HG02678 (cell line): Measurements from ENCODE around the gene CPSF4.

Experiments used
- ATAC-seq: cut with Tn5 transposase; IDR thresholded peaks from one replicate; pipeline ENCODE4 v1.9.1; 2021; ENCODE audit warnings: mild to moderate bottlenecking, moderate library complexity; ENCODE audit not compliant: unreplicated experiment

The CPSF4 gene

DNA sequence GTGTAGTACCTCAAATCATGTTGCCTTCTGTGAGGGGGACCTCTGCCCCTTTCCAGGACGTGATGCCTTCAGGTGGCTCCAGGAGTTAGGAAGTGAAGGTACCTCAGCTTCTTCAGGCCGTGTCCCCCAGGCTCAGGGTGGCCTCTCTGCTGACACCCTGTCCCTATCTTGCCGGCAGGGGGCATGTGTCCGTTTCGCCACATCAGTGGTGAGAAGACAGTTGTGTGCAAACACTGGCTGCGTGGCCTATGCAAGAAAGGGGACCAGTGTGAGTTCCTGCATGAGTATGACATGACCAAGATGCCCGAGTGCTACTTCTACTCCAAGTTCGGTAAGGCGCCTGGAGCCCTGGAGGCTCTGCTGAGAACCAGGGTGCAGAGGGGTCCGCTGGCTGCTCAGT, 9.2 kb downstream of the CPSF4 start:
- no peak for ATAC-seq

DNA sequence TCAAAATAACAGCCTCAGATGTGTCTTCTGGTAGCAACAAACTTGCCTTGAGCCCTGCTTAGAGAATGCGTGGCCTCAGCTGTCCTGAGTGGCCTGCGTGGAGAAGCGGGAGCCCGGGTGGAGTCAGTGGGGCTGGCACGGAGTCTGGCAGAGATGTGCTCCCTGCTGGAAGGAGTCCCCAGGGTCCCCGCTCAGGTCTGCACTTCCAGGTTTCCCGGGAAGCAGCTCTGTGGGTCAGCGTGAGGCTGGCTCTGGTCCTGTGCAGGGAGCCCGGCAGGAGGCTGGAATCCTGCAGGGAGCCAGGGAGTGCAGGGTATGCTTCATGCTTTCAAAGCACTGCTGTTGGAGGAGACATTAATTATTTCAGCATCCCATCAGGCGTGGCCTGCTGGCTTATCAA, 10.1 kb downstream of the CPSF4 start:
- ATAC-seq, result no peak

DNA sequence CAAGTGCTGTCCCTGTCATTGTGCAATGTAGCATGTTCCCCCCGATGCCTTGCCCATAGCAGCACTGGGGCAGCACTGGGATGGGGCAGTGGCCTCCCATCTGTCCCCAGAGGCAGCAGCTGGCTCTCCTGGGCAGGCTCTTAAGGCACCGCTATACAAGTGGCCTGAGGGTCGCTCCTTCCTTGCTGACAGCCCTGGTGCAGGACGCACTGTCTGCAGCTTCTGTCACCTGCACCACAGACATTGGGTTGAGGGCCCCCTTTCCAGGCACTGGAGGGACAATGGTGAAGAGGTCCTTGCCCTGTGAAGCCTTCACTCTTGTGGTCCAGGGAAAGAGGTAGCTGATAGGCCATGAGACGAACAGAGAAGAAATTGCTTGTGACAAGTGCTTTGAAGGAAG, 10.6 kb downstream of the CPSF4 start:
- no peak for ATAC-seq

DNA sequence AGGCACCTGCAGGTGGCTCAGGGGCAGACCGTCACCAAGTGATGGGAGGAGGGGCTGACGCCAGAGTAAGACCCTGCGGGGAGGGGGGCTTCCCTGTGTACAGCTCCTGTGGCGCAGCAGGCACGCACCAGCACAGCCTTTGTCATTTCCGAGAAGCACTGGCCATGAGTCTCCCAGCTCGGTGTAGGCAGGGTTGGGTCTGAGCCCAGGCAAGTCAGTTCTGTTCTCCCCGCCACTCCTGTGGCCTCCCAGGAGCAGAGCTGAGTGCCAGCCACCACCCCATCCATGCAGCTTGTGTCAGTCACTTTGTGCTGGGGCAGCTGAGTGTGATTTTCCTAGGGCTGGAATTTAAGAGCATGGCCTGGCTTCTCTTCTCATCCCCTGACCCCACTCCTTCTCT, 13.2 kb downstream of the CPSF4 start:
- ATAC-seq, result no peak

DNA sequence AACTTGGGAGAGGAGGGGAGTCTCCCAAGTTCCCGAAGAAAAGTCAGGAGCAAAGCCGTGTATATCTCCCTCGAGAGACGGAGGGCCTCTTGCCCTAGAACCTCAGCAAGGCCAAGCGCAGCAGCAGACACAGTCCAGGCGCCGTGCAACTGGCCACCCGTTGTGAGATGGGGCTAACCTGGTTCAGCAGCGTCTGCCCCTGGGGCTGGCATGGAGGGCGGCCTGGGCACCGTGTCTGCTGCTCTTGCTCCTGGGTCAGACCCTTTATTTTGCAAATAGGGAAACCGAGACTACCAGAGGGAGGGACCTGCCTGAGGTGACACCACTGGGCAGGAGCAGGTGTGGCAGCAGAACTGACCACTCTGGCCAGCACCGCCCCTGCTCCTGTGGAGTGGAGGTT, 13.8 kb downstream of the CPSF4 start:
- no peak for ATAC-seq

DNA sequence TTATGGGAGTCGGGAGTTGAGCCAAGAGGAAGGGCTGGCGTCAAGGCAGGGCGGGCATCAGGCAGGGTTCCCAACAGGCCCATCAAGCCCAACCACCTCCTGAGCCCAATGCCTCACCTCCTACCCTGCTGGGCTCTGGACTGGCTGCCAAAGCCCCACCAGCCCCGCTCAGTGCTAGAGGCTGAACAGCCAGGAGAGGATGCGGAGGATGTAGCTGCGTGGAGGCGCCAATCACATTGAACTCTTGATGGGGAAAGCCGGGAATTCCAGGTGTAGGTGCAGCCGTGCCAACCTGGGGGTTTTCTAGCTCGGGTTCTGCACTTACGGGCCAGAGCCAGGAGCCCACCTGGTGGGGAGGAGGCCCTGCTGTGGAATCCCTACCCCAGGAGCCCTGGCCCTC, 14.4 kb downstream of the CPSF4 start:
- no peak for ATAC-seq

DNA sequence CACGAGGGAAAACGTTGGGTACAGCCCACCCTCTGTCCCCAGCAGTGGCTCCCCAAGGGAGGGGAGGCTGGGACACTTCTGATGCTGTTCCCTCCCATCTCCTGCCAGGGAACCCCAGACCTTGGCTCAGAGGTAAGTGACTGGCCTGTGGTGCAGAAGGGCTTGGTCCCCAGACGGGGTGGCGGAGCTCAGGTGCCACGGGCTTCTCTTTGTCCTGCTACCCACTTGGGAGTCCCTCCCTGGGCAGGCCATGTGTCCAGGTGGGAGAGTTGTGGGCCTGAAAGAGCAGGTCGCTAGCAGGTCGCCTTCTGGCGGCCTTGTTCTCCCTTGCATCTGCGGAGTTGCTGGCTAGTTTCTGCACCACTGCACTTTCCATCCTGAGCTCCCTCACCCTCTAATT, 17.1 kb downstream of the CPSF4 start:
- no peak for ATAC-seq

DNA sequence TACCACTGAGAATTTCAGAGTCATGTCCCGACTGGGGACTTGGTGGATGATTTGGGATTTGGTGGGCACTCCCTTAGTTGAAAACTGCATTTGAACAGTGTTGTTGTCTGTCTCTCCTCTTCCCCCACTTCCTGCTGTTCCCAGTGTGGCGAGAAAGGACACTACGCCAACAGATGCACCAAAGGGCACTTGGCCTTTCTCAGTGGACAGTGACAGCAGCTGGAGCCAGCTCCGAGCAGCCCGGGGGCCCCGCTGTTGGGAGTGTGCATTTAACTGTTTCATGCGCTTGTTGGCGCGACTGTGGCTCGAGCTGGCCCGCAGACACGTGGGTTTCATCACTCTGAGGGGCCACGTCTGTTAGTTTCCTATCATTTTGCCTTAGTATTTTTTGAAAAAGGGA, 17.5 kb downstream of the CPSF4 start:
- ATAC-seq, result no peak

DNA sequence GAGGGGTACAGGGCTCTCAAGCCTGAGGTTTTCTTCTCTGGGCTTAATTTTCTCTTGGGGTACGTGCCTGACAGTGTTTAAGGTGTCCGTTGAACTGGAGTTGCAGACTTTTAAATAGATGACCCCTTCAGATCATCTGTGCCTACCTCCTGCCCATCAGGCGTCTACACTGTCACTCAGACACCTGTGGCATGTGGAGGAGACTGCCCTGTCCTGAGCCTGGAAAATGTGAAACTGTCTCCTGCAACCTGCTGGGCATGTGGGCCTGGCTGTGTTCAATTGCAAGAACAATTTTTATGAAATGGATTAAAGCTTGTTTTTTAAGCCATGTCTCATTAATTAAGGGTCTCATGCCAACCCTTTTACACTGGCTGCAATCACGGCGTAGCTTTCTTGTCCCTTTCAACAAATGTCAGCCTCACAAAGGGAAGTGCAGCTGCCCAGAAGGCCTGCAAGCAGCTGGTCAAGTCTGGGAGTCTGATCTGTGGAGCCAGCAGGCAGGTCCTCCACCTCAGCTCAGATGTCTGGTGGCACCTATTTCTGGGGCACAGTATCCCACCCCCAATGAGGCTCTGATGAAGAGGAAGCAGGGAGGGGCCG, 18.4 kb downstream of the CPSF4 start:
- ATAC-seq, result no peak

DNA sequence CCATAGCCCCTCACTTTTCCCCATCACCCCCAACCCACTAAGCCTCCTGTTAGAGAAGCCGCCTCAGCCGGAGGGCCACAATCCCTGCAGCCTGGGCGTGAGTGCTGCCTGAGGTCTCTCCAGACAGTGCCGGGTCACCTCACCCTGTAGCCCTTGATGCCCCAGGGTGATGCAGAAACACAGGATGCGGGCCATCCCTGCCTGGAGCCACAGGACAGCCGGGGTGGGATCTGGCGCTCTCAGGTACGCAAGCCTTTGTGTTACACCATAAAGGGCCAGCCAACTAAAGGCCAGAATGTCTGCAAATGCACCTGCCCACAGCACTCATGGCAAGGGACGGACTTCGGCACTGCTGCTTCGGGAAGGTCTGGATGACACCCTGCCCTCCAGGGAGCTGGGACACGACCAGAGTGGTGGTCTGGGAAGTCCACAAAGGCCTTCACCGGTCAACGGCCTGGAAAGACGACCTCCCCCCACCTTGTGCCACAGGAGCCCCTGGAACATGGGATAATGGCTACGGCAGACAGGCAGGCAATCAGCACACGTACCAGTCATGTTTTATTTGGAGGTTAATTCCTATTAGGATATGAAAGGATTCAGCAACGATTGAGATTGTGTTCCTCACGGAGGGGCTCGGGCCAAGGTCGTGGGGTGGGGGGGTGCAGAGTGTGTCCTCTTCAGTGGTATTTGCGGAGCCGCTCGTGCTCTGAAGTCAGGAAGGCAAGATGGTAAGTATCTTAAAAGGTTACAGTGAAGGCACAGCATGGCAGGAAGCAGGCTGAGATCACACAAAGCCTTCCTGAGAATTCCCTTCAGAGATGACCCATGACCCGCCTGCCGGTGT, 19.1 kb downstream of the CPSF4 start:
- ATAC-seq, result no peak

DNA sequence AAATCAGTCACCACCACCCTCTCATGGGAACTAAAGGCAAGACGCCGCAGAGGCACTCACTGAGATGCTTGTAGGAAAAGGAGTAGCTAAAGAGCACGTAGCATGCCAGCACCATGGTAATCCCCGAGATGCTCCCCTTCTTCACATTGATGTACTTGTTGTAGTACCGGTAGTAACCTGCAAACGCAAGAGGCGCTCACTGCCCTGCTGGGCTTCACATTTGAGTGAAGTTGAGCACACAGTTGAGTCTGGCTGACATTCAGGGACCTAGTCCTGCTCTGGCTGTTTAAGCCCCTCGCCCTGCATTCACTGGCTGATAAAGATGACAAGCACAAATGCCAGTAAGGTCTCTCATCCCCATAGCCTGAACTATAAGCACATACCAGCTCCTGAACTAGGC, 20.3 kb downstream of the CPSF4 start:
- ATAC-seq, result no peak

DNA sequence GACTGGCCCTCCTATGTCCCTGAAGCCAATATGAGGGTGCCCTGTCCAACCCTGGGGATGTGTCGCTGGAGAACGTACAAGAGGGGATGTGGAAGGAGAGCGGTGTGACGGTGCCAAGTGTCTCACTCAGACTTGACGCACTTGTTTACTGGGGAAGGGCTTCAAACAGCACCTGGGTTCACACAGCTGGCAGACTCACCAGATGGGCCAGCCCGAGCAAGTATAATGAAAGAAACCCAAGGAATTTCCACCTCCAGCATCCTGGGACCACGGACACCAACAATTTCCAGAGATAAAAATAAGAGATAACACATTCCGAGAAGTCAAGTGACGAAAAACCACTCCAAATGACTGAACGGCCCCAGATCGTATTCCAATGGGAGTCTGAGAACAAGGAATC, 21.9 kb downstream of the CPSF4 start:
- no peak for ATAC-seq

DNA sequence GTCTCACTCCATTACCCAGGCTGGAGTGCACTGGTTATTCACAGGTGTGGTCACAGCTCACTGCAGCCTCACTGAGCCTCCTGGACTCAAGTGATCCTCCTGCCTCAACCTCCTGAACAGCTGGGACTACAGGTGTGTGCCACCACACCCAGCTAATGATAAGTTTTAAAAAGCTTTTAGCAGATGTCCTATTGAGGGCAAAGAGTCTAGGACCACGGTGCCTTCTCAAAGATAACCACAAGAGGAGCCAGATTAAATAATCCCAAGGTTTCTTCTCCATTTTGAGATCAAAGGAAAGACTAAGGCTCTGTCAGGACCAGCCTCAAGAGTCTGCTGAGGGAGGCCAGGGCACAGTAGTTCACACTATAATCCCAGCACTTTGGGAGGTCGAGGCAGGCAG, 22.5 kb downstream of the CPSF4 start:
- ATAC-seq, result no peak

DNA sequence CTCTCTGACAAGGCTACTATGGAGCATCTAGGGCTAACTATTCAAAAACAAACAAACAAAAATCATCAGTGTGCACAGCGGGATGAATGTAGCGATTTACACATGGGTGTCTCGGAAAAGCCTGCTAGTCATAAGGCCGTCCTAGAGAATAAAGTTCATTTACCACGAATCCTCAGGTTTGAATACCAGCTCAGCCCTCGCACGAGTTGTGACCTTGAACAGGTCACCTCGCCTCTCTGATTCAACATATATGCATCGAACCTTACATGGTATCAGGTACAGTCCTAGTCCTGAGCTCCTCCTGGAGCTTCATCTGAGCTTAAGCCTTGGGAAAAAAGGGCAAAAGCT, 26.7 kb downstream of the CPSF4 start:
- no peak for ATAC-seq

DNA sequence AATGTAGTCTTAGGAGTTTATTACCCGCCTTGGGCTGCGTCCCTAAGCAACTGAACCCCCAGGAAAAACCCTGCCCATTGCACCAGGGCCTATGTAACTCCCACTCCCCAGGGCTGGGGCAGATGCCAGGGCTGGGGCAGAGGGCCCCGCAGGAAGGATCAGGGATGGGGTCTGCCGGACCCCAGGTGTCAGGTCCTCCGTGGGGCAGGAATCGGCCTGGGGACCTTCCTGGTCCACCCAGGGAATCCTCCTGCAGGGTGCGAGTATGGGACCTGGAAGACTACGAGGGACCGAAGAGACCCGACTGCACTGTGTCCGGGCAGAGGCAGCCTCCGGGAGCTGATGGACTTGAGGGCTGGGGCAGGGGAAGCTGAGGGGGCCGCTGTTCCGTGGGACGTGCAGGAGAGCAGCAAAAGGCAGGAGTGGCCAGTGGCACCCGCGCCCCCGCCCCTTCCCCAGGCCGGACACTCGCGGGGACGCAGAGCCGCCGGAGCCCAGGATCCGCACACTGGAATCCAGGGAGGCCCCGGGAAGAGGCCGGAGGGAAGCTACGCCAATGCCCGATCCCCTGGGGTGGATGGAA, 29.7 kb downstream of the CPSF4 start:
- no peak for ATAC-seq

DNA sequence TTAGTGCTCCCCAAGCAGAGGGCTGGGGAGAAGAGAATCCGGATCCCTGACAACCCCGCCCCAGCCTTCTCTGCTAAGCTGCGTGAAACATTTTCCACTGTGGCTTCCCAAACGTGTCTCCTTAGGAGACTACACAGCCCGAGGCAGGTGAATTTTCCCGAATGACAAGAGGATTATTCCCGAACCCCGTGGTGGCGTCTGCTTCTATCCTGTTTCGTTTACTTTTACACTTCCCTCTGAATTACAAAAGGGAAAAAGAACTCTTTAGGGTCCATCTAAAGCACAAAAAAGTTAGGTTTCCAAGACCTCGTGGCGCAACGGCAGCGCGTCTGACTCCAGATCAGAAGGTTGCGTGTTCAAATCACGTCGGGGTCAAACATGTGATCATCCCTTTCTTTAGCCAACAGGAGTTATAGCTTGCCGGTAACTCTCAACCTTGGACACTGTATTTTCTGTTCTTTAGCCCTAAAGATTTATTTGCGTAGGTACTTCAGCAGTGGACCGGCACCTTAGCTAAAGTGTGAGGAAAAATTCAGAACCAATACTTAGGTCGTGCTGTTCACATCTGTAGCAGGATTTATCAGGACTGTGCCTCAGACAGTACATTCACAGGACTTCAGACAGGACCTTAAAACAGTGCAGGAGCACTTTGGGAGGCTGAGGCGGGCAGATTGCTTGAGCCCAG, 30.8 kb downstream of the CPSF4 start:
- ATAC-seq, result no peak

DNA sequence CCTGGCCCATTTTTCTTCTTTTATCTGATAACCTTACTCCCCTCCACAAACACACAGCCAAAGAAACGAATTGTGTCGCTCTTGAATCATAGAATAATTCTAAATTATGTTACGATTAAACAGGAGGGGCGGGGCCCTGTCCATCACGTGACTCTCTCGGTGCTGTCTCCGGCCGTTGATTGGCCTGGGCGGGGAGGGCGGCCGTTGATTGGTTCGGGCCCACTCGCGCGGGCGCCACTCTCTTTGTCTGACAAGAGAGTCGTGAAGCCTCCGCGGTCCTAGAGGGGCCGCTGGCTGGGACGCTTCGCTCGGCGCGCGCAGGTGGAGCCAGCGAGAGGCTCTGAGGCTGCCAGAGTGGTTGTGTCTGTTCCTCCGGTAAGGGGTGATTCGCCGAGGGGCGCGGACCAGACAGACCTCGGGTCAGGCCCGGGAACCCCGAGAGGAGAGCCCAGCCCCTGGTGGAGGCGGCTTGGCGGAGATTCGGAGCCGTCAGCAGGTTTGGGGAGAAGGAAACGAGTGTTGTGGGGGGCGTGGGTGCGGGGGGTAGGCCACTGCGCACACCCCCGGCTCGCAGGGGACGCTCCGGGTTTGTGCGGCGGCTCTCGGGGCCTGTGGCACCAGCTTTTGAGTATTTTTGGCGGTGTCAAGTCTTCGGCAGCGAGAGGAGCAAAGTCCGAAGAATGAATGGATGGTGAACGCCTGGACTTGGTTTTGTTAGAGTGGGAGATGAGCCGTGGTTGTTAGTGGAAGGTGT, 34.0 kb downstream of the CPSF4 start, which contains the start of gene ZNF789:
Gene ZNF789, plus strand, starts transcription at position 330 of the 754 bp plus-strand sequence. CDS start 3,567 bp downstream, outside the sequence.
- ATAC-seq, result peak; percentile 99

DNA sequence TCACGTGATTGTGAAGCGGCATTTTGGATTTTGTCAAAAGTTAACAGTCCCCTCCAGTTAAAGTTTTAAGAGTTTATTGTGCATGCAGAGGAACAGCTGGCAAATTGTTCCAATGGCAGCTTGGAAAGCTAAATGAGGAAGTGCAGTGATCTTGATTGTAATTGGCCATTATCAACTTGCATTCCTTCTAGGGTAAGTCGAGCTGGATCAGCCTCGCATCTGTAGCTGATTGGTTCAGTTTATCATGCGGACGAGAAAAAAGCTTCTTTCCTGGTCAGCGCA, 34.5 kb downstream of the CPSF4 start:
- ATAC-seq, result no peak

DNA sequence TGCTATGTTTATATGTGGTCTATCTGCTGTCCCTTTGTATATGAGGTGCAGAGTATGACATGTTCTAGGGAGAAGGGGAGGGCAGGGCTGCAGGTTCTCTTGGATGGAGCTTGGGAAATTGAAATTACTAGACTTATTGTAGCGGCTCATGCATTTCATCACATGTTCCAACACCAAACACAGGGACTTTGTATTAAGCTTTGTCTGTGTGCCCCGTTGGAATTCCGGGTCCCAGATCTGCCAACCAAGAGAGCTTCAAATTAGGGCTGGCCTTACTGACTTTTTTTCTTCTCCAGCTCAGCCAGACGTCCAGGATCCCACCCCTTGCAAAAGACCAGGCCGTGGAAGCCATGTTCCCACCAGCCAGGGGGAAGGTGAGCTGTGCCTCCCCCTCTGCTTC, 37.4 kb downstream of the CPSF4 start:
- ATAC-seq, result no peak

DNA sequence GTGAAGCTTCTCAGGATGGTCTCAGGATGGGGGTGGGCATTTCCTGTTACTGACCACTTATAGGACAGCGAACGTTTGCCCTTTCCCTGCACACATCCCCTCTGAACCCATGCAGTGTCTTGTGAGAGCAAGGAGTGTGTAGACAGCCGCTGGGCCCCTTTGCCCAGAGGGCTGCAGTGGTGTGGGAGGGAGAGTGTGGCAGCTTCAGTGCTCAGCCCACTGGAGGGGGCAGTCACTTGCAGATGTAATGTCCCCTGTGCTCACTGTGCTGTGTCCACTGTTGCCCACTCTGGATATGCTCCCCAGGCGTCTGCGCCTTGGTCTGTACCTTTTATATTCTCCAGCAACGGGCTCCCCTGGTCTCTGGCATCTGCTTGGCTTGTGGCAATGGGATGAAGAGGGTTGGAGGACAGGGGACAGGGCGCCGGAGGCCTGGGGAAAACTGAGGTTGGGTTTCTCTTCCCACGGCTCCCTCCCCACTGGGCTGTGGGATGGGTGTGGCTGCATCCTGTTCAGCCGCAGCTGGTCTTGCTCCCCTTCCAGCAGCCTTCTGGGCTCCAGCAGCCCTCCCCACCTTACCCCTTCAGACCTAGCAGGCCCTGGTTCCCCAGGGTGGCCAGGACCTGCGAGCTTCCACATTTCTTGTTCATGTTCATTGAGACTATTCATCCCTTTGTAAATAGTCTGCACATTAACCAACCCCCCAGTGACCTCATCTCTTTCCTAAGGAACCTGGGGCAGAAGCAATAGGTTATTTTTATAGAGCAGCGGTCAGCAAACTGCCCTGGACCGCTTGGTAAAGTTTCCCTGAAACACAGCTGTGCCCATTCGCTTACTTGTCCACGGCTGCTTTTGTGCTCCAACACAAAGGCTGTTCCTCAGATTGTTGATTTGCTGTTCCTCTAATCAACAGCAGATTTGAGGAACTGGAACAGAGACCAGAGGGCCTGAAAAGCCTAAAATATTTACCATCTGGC, 40.0 kb downstream of the CPSF4 start:
- ATAC-seq, result no peak
